OCI-LY7 (cell line): Measurements from ENCODE around the gene MYEOV. TPM values are rescaled to one million over a fixed set of nuclear protein-coding genes. Genes with fewer than 3 reads are reported as not detected.

Experiments used
- BruUV-seq: library from RNA; stranded (reverse); fragments of 400-500 nt; replicated peaks from 2 replicates; lab custom pipeline; 2021; lab: Mats Ljungman, UMichigan
- CTCF ChIA-PET: fragments of 300-600 bp; sonication (Branson Sonifier 250); formaldehyde crosslinking; loops from one replicate; lab custom pipeline; 2022; ENCODE audit warnings: antibody characterized with exemption; ENCODE audit not compliant: unreplicated experiment; lab: Charles Lee
- POLR2A ChIA-PET: fragments of 300-600 bp; sonication (Branson Sonifier 250); formaldehyde crosslinking; loops from one replicate; lab custom pipeline; 2022; ENCODE audit warnings: antibody characterized with exemption; lab: Charles Lee
- DNase-seq: peaks from one replicate; pipeline ENCODE4 v3.0.0-alpha.2; 2015; ENCODE audit warnings: low spot score
- H2AFZ ChIP-seq: fragments of 200-600 bp; sonication (generic), shearing (Covaris generic); 2 replicates; pipeline ENCODE4 v1.6.1; 2014; ENCODE audit warnings: mild to moderate bottlenecking, antibody characterized with exemption, low read length, moderate library complexity
- H3K27ac ChIP-seq: fragments of 200-600 bp; sonication (generic); 2 replicates; pipeline ENCODE4 v1.5.1; 2014; ENCODE audit warnings: mixed run types, low read depth, mild to moderate bottlenecking, moderate library complexity, low read length, inconsistent platforms; ENCODE audit not compliant: poor library complexity, severe bottlenecking
- H3K36me3 ChIP-seq: fragments of 200-600 bp; sonication (generic); 2 replicates; pipeline ENCODE4 v1.6.1; 2014; ENCODE audit warnings: mild to moderate bottlenecking, antibody characterized with exemption, low read length, moderate library complexity, mixed read lengths; ENCODE audit not compliant: insufficient read depth
- H3K4me1 ChIP-seq: fragments of 200-600 bp; sonication (generic); 2 replicates; pipeline ENCODE4 v1.5.1; 2014; ENCODE audit warnings: mild to moderate bottlenecking, low read length; ENCODE audit not compliant: insufficient read depth, poor library complexity, severe bottlenecking
- H3K4me2 ChIP-seq: fragments of 200-600 bp; sonication (generic); 2 replicates; pipeline ENCODE4 v1.6.1; 2014; ENCODE audit warnings: mild to moderate bottlenecking, low read length
- H3K4me3 ChIP-seq: fragments of 200-600 bp; sonication (generic); 2 replicates; pipeline ENCODE4 v1.5.1; 2014; ENCODE audit warnings: mild to moderate bottlenecking, low read depth, low read length; ENCODE audit not compliant: poor library complexity, severe bottlenecking
- H3K79me2 ChIP-seq: fragments of 200-600 bp; sonication (generic); 2 replicates; pipeline ENCODE4 v1.6.1; 2016; ENCODE audit warnings: low read depth, mild to moderate bottlenecking, low read length, moderate library complexity, mixed read lengths; ENCODE audit not compliant: insufficient read depth
- H3K9me2 ChIP-seq: fragments of 200-600 bp; sonication (generic); 2 replicates; pipeline ENCODE4 v1.6.1; 2016; ENCODE audit warnings: mild to moderate bottlenecking, low read length, mixed read lengths; ENCODE audit not compliant: insufficient read depth
- H3K9me3 ChIP-seq: fragments of 200-600 bp; sonication (generic); 2 replicates; pipeline ENCODE4 v1.6.1; 2014; ENCODE audit warnings: mild to moderate bottlenecking, mixed run types, low read length, mixed read lengths
- H4K20me1 ChIP-seq: fragments of 200-600 bp; sonication (generic); 2 replicates; pipeline ENCODE4 v1.6.1; 2014; ENCODE audit warnings: mild to moderate bottlenecking, antibody characterized with exemption, low read length, moderate library complexity, mixed read lengths; ENCODE audit not compliant: insufficient read depth
- EZH2phosphoT487 ChIP-seq: fragments of 200-600 bp; sonication (generic); IDR thresholded peaks from 2 replicates; pipeline ENCODE4 v1.6.1; 2018; ENCODE audit warnings: low read depth, borderline replicate concordance, mild to moderate bottlenecking, mixed run types, antibody characterized with exemption, low read length, moderate library complexity, mixed read lengths
- intact Hi-C: fragments of 100-400 bp; cut with micrococcal nuclease; formaldehyde crosslinking; loops from one replicate; pipeline ENCODE4 v1.10.0; 2022; ENCODE audit not compliant: unreplicated experiment
- total RNA-seq, 2 experiments: library from RNA; depleted of rRNA in 1 of 2; stranded (reverse); fragments of >200 nt in 1 of 2; shearing (Covaris generic) in 1 of 2; gene quantifications; 2 replicates each; pipeline ENCODE4 v1.2.3, GENCODE V29; 2014 to 2022
- TF ChIP-seq, protein P1 (sequence below): fragments of 200-600 bp; sonication (generic); conservative IDR thresholded peaks from 2 replicates; pipeline ENCODE4 v1.5.1; 2014; ENCODE audit warnings: mild to moderate bottlenecking, antibody characterized with exemption, low read length, moderate library complexity, mixed read lengths

Gene MYEOV
- total RNA-seq, 2 experiments from 2014 or later = 3.2 to 7.7 TPM

GRCh38 chr11:69245491-69246345 is 48.2 kb upstream of the MYEOV start:
- Histone ChIP-seq H3K4me2 (no peak overlapping the region), H3K79me2 (no peaks in the 10 kb centered on the region), H3K4me3 (no peak overlapping the region), H3K27ac (no peak overlapping the region), H3K9me3 (0 out of 2 replicates have a peak, but pooled peaks cover 8% of the 10 kb centered on the region), H3K4me1 (peaks cover 10% of the 10 kb centered on the region), H4K20me1 (no peaks in the 10 kb centered on the region), H3K36me3 (no peaks in the 10 kb centered on the region), H3K9me2 (no peaks in the 10 kb centered on the region), H2AFZ (no peak overlapping the region)
- no peak for DNase-seq
- no TSS peak for BruUV-seq
- intact Hi-C loops = no loop called here
- no peak for TF ChIP-seq EZH2phosphoT487
- TF ChIP-seq, protein P1, sequence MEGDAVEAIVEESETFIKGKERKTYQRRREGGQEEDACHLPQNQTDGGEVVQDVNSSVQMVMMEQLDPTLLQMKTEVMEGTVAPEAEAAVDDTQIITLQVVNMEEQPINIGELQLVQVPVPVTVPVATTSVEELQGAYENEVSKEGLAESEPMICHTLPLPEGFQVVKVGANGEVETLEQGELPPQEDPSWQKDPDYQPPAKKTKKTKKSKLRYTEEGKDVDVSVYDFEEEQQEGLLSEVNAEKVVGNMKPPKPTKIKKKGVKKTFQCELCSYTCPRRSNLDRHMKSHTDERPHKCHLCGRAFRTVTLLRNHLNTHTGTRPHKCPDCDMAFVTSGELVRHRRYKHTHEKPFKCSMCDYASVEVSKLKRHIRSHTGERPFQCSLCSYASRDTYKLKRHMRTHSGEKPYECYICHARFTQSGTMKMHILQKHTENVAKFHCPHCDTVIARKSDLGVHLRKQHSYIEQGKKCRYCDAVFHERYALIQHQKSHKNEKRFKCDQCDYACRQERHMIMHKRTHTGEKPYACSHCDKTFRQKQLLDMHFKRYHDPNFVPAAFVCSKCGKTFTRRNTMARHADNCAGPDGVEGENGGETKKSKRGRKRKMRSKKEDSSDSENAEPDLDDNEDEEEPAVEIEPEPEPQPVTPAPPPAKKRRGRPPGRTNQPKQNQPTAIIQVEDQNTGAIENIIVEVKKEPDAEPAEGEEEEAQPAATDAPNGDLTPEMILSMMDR = no peak
- ChIA-PET CTCF (interaction anchor here (0.6 kb wide), 1 partner anchor 701 kb away, joined by 3 read pairs; no protein-coding TSS in a partner anchor), POLR2A (no interaction called here)

DNA sequence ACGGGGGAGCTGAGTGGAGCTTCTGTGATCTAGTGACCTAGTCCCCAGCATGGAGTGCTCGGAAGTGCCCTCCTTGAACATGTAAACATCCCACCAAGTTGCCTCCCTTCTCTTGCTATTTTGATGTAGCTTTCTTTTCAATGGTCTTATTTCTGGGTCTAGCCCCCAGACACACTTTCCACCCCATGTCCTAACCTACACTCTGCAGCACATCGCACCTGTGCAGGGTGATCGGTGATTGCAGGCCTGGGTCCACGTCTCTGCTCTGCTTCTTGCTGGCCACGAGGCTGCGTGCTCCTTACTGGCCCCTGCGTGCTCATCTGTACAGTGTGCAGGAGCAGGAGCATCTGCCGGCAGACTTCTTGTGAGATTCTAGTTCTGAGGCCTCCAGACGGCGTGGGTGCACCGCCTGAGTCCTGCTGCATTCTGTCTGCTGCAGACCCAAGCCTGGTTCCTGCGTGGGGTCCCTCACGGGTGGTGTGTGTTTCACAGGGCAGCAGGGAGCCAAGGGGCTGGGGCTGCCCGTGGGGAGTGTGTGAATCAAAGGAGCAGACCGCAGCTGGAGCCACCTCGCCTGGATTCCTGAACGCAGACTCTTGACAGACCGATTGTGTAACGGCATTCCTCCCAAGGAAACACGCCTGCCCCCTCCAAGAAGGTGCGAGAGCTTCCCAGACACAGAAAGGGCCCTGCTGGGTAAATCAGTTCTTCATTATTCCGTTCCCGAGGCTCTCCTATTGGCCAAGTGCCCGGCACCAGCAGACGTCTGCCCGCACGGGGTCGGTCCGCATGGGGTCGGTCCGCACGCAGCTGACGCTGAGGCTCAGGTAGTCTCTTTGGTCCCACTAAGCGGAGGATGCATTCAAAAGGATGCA is 44.4 kb upstream of the MYEOV start:
- no peaks in the 10 kb centered on the region for H4K20me1 ChIP-seq
- intact Hi-C loops = no loop called here
- no peak for DNase-seq
- H2AFZ ChIP-seq = no peak overlapping the region
- TF ChIP-seq, protein P1 = no peak
- no peak for TF ChIP-seq EZH2phosphoT487
- H3K4me1 ChIP-seq = no peaks in the 10 kb centered on the region
- H3K79me2 ChIP-seq = no peaks in the 10 kb centered on the region
- CTCF ChIA-PET = interaction anchor here (0.5 kb wide), 1 partner anchor 193 kb away, joined by 3 read pairs; no protein-coding TSS in a partner anchor
- H3K9me2 ChIP-seq = no peaks in the 10 kb centered on the region
- H3K36me3 ChIP-seq = no peaks in the 10 kb centered on the region
- no TSS peak for BruUV-seq
- no peak overlapping the region for H3K4me3 ChIP-seq
- no peak overlapping the region for H3K4me2 ChIP-seq
- no peak overlapping the region for H3K27ac ChIP-seq
- no peaks in the 10 kb centered on the region for H3K9me3 ChIP-seq
- POLR2A ChIA-PET = interaction anchor here (0.5 kb wide), 1 partner anchor 745 kb away, joined by 3 read pairs; no protein-coding TSS in a partner anchor
